ENCODE data around the gene KCNIP3. TPM values are rescaled to one million over a fixed set of nuclear protein-coding genes. Genes with fewer than 3 reads are reported as not detected.

The KCNIP3 gene
- total and polyA plus RNA-seq, 10 donors: 0.59 to 5.2 (median 3.0) TPM

- DNase-seq: no peak
- 78 to 88% (median 82%) methylated on average over 7 to 9 of the region's 9 CpGs for WGBS, 5 donors
- Histone ChIP-seq H3K4me3 (no peak overlapping the region), H3K27ac (no peak overlapping the region), H3K4me1 (no peaks in the 10 kb centered on the region), H3K9me3 (no peaks in the 10 kb centered on the region), H3K36me3 (no peaks in the 10 kb centered on the region), H3K27me3 (replicated peaks in 1 of 7) (peaks cover 0 to 44% (median 0%) of the 10 kb centered on the region in 7 donors)
- intact Hi-C loops (cut with DNase I; ENCODE audit: low total_unique reads): no loop called here
- TF ChIP-seq POLR2AphosphoS5 (IDR thresholded peaks at IDR 0.05): no peak
- no peak for TF ChIP-seq POLR2A (IDR thresholded peaks at IDR 0.05)
- TF ChIP-seq CTCF (IDR thresholded peaks at IDR 0.05 in 8 of 11, conservative IDR thresholded peaks at IDR 0.05 in 3 of 11): no peak
Measured at GRCh38 chr2:95299961-95300360, 2.8 kb downstream of the KCNIP3 start.

- TF ChIP-seq CTCF (IDR thresholded peaks at IDR 0.05 in 8 of 11, conservative IDR thresholded peaks at IDR 0.05 in 3 of 11): no peak
- TF ChIP-seq POLR2AphosphoS5 (IDR thresholded peaks at IDR 0.05): no peak
- no peak for TF ChIP-seq POLR2A (IDR thresholded peaks at IDR 0.05)
- Histone ChIP-seq H3K27me3 (replicated peaks in 1 of 7) (peaks cover 0 to 44% (median 0%) of the 10 kb centered on the region in 7 donors), H3K4me1 (no peaks in the 10 kb centered on the region), H3K4me3 (no peak overlapping the region), H3K9me3 (no peaks in the 10 kb centered on the region), H3K36me3 (no peaks in the 10 kb centered on the region), H3K27ac (no peak overlapping the region)
- DNase-seq: no peak
- 24 to 44% (median 29%) methylated on average over 8 to 11 of the region's 11 CpGs for WGBS, 5 donors
- intact Hi-C loops (cut with DNase I; ENCODE audit: low total_unique reads): no loop called here
Measured at GRCh38 chr2:95300450-95300849, 3.3 kb downstream of the KCNIP3 start.

- DNase-seq: no peak
- no peak overlapping the region for H3K4me3 ChIP-seq
- no peaks in the 10 kb centered on the region for H3K4me1 ChIP-seq
- TF ChIP-seq POLR2AphosphoS5 (IDR thresholded peaks at IDR 0.05): no peak
- no peak for TF ChIP-seq CTCF (IDR thresholded peaks at IDR 0.05 in 8 of 11, conservative IDR thresholded peaks at IDR 0.05 in 3 of 11)
- no peak for TF ChIP-seq POLR2A (IDR thresholded peaks at IDR 0.05)
- intact Hi-C loops (cut with DNase I; ENCODE audit: low total_unique reads): no loop called here
- H3K9me3 ChIP-seq: no peaks in the 10 kb centered on the region
- no peaks in the 10 kb centered on the region for H3K36me3 ChIP-seq
- H3K27ac ChIP-seq: no peak overlapping the region
- H3K27me3 ChIP-seq (replicated peaks in 1 of 7): peaks cover 0 to 39% (median 0%) of the 10 kb centered on the region in 7 donors
- 85 to 94% (median 88%) methylated on average over 3 to 4 of the region's 4 CpGs; no CpG with 5 or more reads in 1 of the 5 donors for WGBS, 5 donors
Measured at GRCh38 chr2:95301186-95301585, 4.0 kb downstream of the KCNIP3 start.

GRCh38 chr2:95301876-95302641, 4.9 kb downstream of the KCNIP3 start:
- no peak for DNase-seq
- 44 to 57% (median 51%) methylated on average over 13 to 17 of the region's 17 CpGs for WGBS, 5 donors
- H3K9me3 ChIP-seq: no peaks in the 10 kb centered on the region
- peaks cover 0 to 31% (median 0%) of the 10 kb centered on the region in 7 donors for H3K27me3 ChIP-seq (replicated peaks in 1 of 7)
- no peaks in the 10 kb centered on the region for H3K4me1 ChIP-seq
- intact Hi-C loops (cut with DNase I; ENCODE audit: low total_unique reads): no loop called here
- no peak overlapping the region for H3K4me3 ChIP-seq
- no peaks in the 10 kb centered on the region for H3K36me3 ChIP-seq
- no peak for TF ChIP-seq POLR2A (IDR thresholded peaks at IDR 0.05)
- no peak for TF ChIP-seq CTCF (IDR thresholded peaks at IDR 0.05 in 8 of 11, conservative IDR thresholded peaks at IDR 0.05 in 3 of 11)
- no peak for TF ChIP-seq POLR2AphosphoS5 (IDR thresholded peaks at IDR 0.05)
- no peak overlapping the region for H3K27ac ChIP-seq
